H9 (cell line): ENCODE results near the gene GPR156. TPM values are rescaled to one million over a fixed set of nuclear protein-coding genes. Genes with fewer than 3 reads are reported as not detected.

Experiments
- DNase-seq: peaks from one replicate; pipeline ENCODE4 v3.0.0-alpha.2; 2017
- H2AFZ ChIP-seq: one replicate; pipeline ENCODE4 v1.6.1; 2013; ENCODE audit warnings: mild to moderate bottlenecking, low read length, control low read depth, moderate library complexity
- H2AK5ac ChIP-seq: 2 replicates; pipeline ENCODE4 v1.6.1; 2013; ENCODE audit warnings: low read length, control low read depth, mixed read lengths; ENCODE audit not compliant: insufficient read length
- H2BK120ac ChIP-seq: one replicate; pipeline ENCODE4 v1.6.1; 2013; ENCODE audit warnings: low read depth, mild to moderate bottlenecking, low read length, control low read depth, inconsistent platforms; ENCODE audit not compliant: poor library complexity, severe bottlenecking
- H2BK12ac ChIP-seq: 2 replicates; pipeline ENCODE4 v1.6.1; 2013; ENCODE audit warnings: low read length, control low read depth, mixed read lengths, low read depth; ENCODE audit not compliant: insufficient read length
- H2BK15ac ChIP-seq: 2 replicates; pipeline ENCODE4 v1.6.1; 2013; ENCODE audit warnings: low read depth, low read length, control low read depth
- H2BK20ac ChIP-seq: one replicate; pipeline ENCODE4 v1.6.1; 2013; ENCODE audit warnings: low read depth, mild to moderate bottlenecking, low read length, control low read depth, inconsistent platforms; ENCODE audit not compliant: poor library complexity, severe bottlenecking
- H2BK5ac ChIP-seq: 2 replicates; pipeline ENCODE4 v1.6.1; 2013; ENCODE audit warnings: low read length, control low read depth, mixed read lengths; ENCODE audit not compliant: insufficient read length
- H3K14ac ChIP-seq: 2 replicates; pipeline ENCODE4 v1.6.1; 2013; ENCODE audit warnings: low read length, control low read depth; ENCODE audit not compliant: insufficient read depth
- H3K18ac ChIP-seq: 2 replicates; pipeline ENCODE4 v1.6.1; 2013; ENCODE audit warnings: low read depth, mild to moderate bottlenecking, mixed read lengths, low read length, control low read depth; ENCODE audit not compliant: insufficient read length
- H3K23ac ChIP-seq: 2 replicates; pipeline ENCODE4 v1.6.1; 2013; ENCODE audit warnings: low read length, control low read depth, mixed read lengths, low read depth; ENCODE audit not compliant: insufficient read length
- H3K23me2 ChIP-seq: 2 replicates; pipeline ENCODE4 v1.6.1; 2013; ENCODE audit warnings: low read depth, mild to moderate bottlenecking, mixed read lengths, low read length, control low read depth; ENCODE audit not compliant: insufficient read length, poor library complexity, severe bottlenecking
- H3K27ac ChIP-seq: 2 replicates; pipeline ENCODE4 v1.5.1; 2013; ENCODE audit warnings: low read length, control low read depth, mixed read lengths, low read depth; ENCODE audit not compliant: insufficient read length
- H3K27me3 ChIP-seq: 2 replicates; pipeline ENCODE4 v1.6.1; 2013; ENCODE audit warnings: low read length, control low read depth, inconsistent platforms; ENCODE audit not compliant: insufficient read depth
- H3K4ac ChIP-seq: 2 replicates; pipeline ENCODE4 v1.6.1; 2013; ENCODE audit warnings: low read depth, mild to moderate bottlenecking, control low read depth, inconsistent platforms, low read length, moderate library complexity
- H3K4me1 ChIP-seq: 2 replicates; pipeline ENCODE4 v1.6.1; 2013; ENCODE audit warnings: low read length, control low read depth, inconsistent platforms; ENCODE audit not compliant: insufficient read depth
- H3K4me2 ChIP-seq: 2 replicates; pipeline ENCODE4 v1.6.1; 2013; ENCODE audit warnings: low read length, control low read depth, mixed read lengths; ENCODE audit not compliant: insufficient read length, insufficient read depth
- H3K56ac ChIP-seq: 2 replicates; pipeline ENCODE4 v1.6.1; 2013; ENCODE audit warnings: low read depth, mild to moderate bottlenecking, mixed read lengths, low read length, control low read depth; ENCODE audit not compliant: insufficient read length
- H3K79me1 ChIP-seq: 2 replicates; pipeline ENCODE4 v1.6.1; 2013; ENCODE audit warnings: low read depth, mild to moderate bottlenecking, moderate library complexity, low read length, control low read depth, inconsistent platforms; ENCODE audit not compliant: insufficient read depth, poor library complexity, severe bottlenecking
- H3K79me2 ChIP-seq: 2 replicates; pipeline ENCODE4 v1.6.1; 2013; ENCODE audit warnings: low read length, control low read depth, inconsistent platforms; ENCODE audit not compliant: insufficient read depth
- H3K9ac ChIP-seq: 2 replicates; pipeline ENCODE4 v1.6.1; 2013; ENCODE audit warnings: low read length, control low read depth, mixed read lengths; ENCODE audit not compliant: insufficient read length; ENCODE audit errors: extremely low read depth
- H3K9me3 ChIP-seq: one replicate; pipeline ENCODE4 v1.6.1; 2013; ENCODE audit warnings: low read depth, low read length, inconsistent platforms; ENCODE audit not compliant: control insufficient read depth
- H3T11ph ChIP-seq: one replicate; pipeline ENCODE4 v1.6.1; 2013; ENCODE audit warnings: mild to moderate bottlenecking, low read length, control low read depth, inconsistent platforms
- H4K20me1 ChIP-seq: one replicate; pipeline ENCODE4 v1.6.1; 2013; ENCODE audit not compliant: control insufficient read depth, insufficient read length, insufficient read depth
- H4K5ac ChIP-seq: 2 replicates; pipeline ENCODE4 v1.6.1; 2013; ENCODE audit warnings: low read depth, mild to moderate bottlenecking, mixed read lengths, low read length, control low read depth; ENCODE audit not compliant: insufficient read length
- H4K8ac ChIP-seq: replicated peaks from 2 replicates; pipeline ENCODE4 v1.6.1; 2013; ENCODE audit warnings: low read length, control low read depth, mixed read lengths, low read depth; ENCODE audit not compliant: insufficient read length
- H4K91ac ChIP-seq: 2 replicates; pipeline ENCODE4 v1.6.1; 2013; ENCODE audit warnings: low read depth, mild to moderate bottlenecking, moderate library complexity, mixed read lengths, low read length, control low read depth; ENCODE audit not compliant: insufficient read length
- H3K27ac Mint-ChIP-seq, 3 experiments: 2 replicates in 2 of 3; 3 replicates in 1 of 3; pipeline ENCODE4 v1.8.0; 2020 to 2021; ENCODE audit warnings: mixed read lengths in 3 of 3, mild to moderate bottlenecking in 1 of 3, moderate library complexity in 1 of 3
- H3K27me3 Mint-ChIP-seq: 2 replicates; pipeline ENCODE4 v1.8.0; 2021; ENCODE audit warnings: low read depth, mild to moderate bottlenecking, moderate library complexity, mixed read lengths
- H3K36me3 Mint-ChIP-seq, 3 experiments: 2 replicates in 2 of 3; 3 replicates in 1 of 3; pipeline ENCODE4 v1.8.0; 2020 to 2021; ENCODE audit warnings: low read depth in 3 of 3, mixed read lengths in 3 of 3; ENCODE audit not compliant: insufficient read depth in 1 of 3
- H3K4me1 Mint-ChIP-seq, 2 experiments: 2 replicates each; pipeline ENCODE4 v1.8.0; 2020; ENCODE audit warnings: mixed read lengths in 2 of 2
- H3K4me3 Mint-ChIP-seq, 2 experiments: 2 replicates in 1 of 2; 3 replicates in 1 of 2; pipeline ENCODE4 v1.8.0; 2020 to 2021; ENCODE audit warnings: mild to moderate bottlenecking in 2 of 2, mixed read lengths in 2 of 2, moderate library complexity in 1 of 2
- H3K9me3 Mint-ChIP-seq, 2 experiments: 2 replicates in 1 of 2; 3 replicates in 1 of 2; pipeline ENCODE4 v1.8.0; 2020; ENCODE audit warnings: mild to moderate bottlenecking in 2 of 2, mixed read lengths in 2 of 2, moderate library complexity in 1 of 2
- WGBS: extraction: QIAGEN DNeasy Blood & Tissue Kit; methylation state at CpG from one replicate; pipeline ENCODE4 v1.1.7; 2013; ENCODE audit warnings: missing lambda C conversion rate, low lambda C conversion rate, mixed read lengths; ENCODE audit not compliant: insufficient read length; ENCODE audit errors: extremely low coverage; 5-methylcytosine and 5-hydroxymethylcytosine counted together
- total RNA-seq: library from RNA; stranded (reverse); gene quantifications from 2 replicates; pipeline ENCODE4 v1.2.1, GENCODE V29; 2021
- TF ChIP-seq, protein P1 (sequence below): fragments of 200-600 bp; sonication (generic); conservative IDR thresholded peaks from 3 replicates; pipeline ENCODE4 v1.8.0; 2021; ENCODE audit warnings: antibody characterized with exemption, mild to moderate bottlenecking

Gene GPR156
- total RNA-seq, 1 experiment from 2014 or later = 1.8 TPM

GRCh38 chr3:120202363-120202762, 82.7 kb downstream of the GPR156 start:
- Histone ChIP-seq H2BK120ac (no peak overlapping the region), H4K8ac (no peak overlapping the region), H3K14ac (no peak overlapping the region), H3K23ac (no peak overlapping the region), H3K4me2 (no peak overlapping the region), H2BK12ac (no peak overlapping the region), H3K4me1 (no peaks in the 10 kb centered on the region; the same call in 1 of the 2 replicates), H2BK20ac (no peak overlapping the region), H3K79me2 (no peaks in the 10 kb centered on the region), H3K23me2 (no peaks in the 10 kb centered on the region), H2AK5ac (no peak overlapping the region), H4K20me1 (no peaks in the 10 kb centered on the region), H3K4ac (no peak overlapping the region), H2BK15ac (no peak overlapping the region), H3K27me3 (no peaks in the 10 kb centered on the region), H3K18ac (no peak overlapping the region), H3K56ac (no peak overlapping the region), H3K9ac (no peak overlapping the region), H3K27ac (no peak overlapping the region), H4K91ac (no peak overlapping the region), H2BK5ac (no peak overlapping the region), H4K5ac (no peak overlapping the region), H2AFZ (no peak overlapping the region), H3T11ph (no peak overlapping the region), H3K79me1 (no peaks in the 10 kb centered on the region), H3K9me3 (no peaks in the 10 kb centered on the region)
- H3K4me1 Mint-ChIP-seq = peaks cover 2 to 5% of the 10 kb centered on the region in 2 experiments; a peak in 3 of 4 replicates
- no peaks in the 10 kb centered on the region for H3K36me3 Mint-ChIP-seq
- TF ChIP-seq, protein P1, sequence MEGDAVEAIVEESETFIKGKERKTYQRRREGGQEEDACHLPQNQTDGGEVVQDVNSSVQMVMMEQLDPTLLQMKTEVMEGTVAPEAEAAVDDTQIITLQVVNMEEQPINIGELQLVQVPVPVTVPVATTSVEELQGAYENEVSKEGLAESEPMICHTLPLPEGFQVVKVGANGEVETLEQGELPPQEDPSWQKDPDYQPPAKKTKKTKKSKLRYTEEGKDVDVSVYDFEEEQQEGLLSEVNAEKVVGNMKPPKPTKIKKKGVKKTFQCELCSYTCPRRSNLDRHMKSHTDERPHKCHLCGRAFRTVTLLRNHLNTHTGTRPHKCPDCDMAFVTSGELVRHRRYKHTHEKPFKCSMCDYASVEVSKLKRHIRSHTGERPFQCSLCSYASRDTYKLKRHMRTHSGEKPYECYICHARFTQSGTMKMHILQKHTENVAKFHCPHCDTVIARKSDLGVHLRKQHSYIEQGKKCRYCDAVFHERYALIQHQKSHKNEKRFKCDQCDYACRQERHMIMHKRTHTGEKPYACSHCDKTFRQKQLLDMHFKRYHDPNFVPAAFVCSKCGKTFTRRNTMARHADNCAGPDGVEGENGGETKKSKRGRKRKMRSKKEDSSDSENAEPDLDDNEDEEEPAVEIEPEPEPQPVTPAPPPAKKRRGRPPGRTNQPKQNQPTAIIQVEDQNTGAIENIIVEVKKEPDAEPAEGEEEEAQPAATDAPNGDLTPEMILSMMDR = no peak
- no peak overlapping the region for H3K27ac Mint-ChIP-seq
- no peaks in the 10 kb centered on the region for H3K27me3 Mint-ChIP-seq
- DNase-seq = no peak
- H3K9me3 Mint-ChIP-seq = no peaks in the 10 kb centered on the region
- H3K4me3 Mint-ChIP-seq = no peak overlapping the region
- WGBS = no CpG with 5 or more reads among the region's 2 CpGs
